ENCODE data around the gene DHDH. TPM values are rescaled to one million over a fixed set of nuclear protein-coding genes. Genes with fewer than 3 reads are reported as not detected.
"Not testable (repeated sequence)": the region's sequence is repeated elsewhere in the genome, so short reads cannot be mapped to it uniquely, and the experiment has no call there.

DHDH gene
- total and polyA plus RNA-seq, 2 of the 13 experiments (the other 11 are each of a cell fraction or from before 2014, with no cell fraction given), result 0.13 to 0.91 TPM

GRCh38 chr19:48926909-48927308 is 6.6 kb upstream of the DHDH start:
- CTCF ChIA-PET (ENCODE audit: low intra/inter-chr PET ratio, low total read pairs), result no interaction called here
- intact Hi-C loops (cut with micrococcal nuclease; ENCODE audit: unreplicated experiment) (no loop called here), in situ Hi-C loops (cut with HindIII; ENCODE audit: extremely low pct_ligation_motif_present, low pct_unique_long_range_greater_than_20kb) (no loop called here)
- no peak overlapping the region for H3K27ac ChIP-seq (ENCODE audit: extremely low read length, insufficient read depth, low read length)
- H3K4me2 ChIP-seq (ENCODE audit: low read depth, low read length), result no peak overlapping the region
- no peak overlapping the region for H3K9ac ChIP-seq (ENCODE audit: insufficient read depth, low read depth, low read length)
- POLR2A ChIA-PET, result no interaction called here
- no peak overlapping the region for H2AFZ ChIP-seq (ENCODE audit: low read length)
- BruUV-seq (replicated peaks), result no TSS peak
- no peaks in the 10 kb centered on the region for H3K79me2 ChIP-seq (ENCODE audit: insufficient read depth, low read length)
- DNase-seq (ENCODE audit: low spot score), result no peak
- ATAC-seq, result no peak
- no peak for FAIRE-seq
- H3K36me3 ChIP-seq (replicated peaks in 1 of 2; ENCODE audit: control insufficient read depth in 1 of 2, insufficient read depth in 2 of 2, low read length in 2 of 2), result no peaks in the 10 kb centered on the region; a peak in 1 of 5 replicates
- no peak overlapping the region for H3K4me3 ChIP-seq (replicated peaks in 1 of 3; ENCODE audit: insufficient read depth in 1 of 3, low read depth in 2 of 3, low read length in 3 of 3)
- 80% methylated on average over 6 of the region's 10 CpGs for WGBS (ENCODE audit: low lambda C conversion rate)
- H4K20me1 ChIP-seq (ENCODE audit: insufficient read depth, low read length), result no peaks in the 10 kb centered on the region
- H3K27me3 ChIP-seq (ENCODE audit: control insufficient read depth in 1 of 2, insufficient read depth in 2 of 2, low read length in 2 of 2), result no peaks in the 10 kb centered on the region
- no peak for TF ChIP-seq IRF2 (CRISPR knock-in tag; IDR thresholded peaks at IDR 0.05)
- no peaks in the 10 kb centered on the region for H3K4me1 ChIP-seq (ENCODE audit: insufficient read depth, low read length)
- no peaks in the 10 kb centered on the region for H3K9me3 ChIP-seq (ENCODE audit: low read length)

- BruUV-seq (replicated peaks); H3K9me3 ChIP-seq (ENCODE audit: low read length); H3K79me2 ChIP-seq (ENCODE audit: insufficient read depth, low read length); H2AFZ ChIP-seq (ENCODE audit: low read length); in situ Hi-C loops (cut with HindIII; ENCODE audit: extremely low pct_ligation_motif_present, low pct_unique_long_range_greater_than_20kb); H3K9ac ChIP-seq (ENCODE audit: insufficient read depth, low read depth, low read length); H3K27me3 ChIP-seq (ENCODE audit: control insufficient read depth in 1 of 2, insufficient read depth in 2 of 2, low read length in 2 of 2); ATAC-seq; H3K4me2 ChIP-seq (ENCODE audit: low read depth, low read length); FAIRE-seq; H3K36me3 ChIP-seq (replicated peaks in 1 of 2; ENCODE audit: control insufficient read depth in 1 of 2, insufficient read depth in 2 of 2, low read length in 2 of 2); H3K27ac ChIP-seq (ENCODE audit: extremely low read length, insufficient read depth, low read length); intact Hi-C loops (cut with micrococcal nuclease; ENCODE audit: unreplicated experiment); CTCF ChIA-PET (ENCODE audit: low intra/inter-chr PET ratio, low total read pairs); DNase-seq (ENCODE audit: low spot score); H3K4me3 ChIP-seq (replicated peaks in 1 of 3; ENCODE audit: insufficient read depth in 1 of 3, low read depth in 2 of 3, low read length in 3 of 3); H3K4me1 ChIP-seq (ENCODE audit: insufficient read depth, low read length); H4K20me1 ChIP-seq (ENCODE audit: insufficient read depth, low read length): not testable (repeated sequence)
- 84% methylated on average over 17 of the region's 17 CpGs for WGBS (ENCODE audit: low lambda C conversion rate)
- POLR2A ChIA-PET, result interaction anchor here (0.7 kb wide), 1 partner anchor 25 kb away, joined by 3 read pairs; no protein-coding TSS in a partner anchor
These were observed 5.8 kb upstream of the DHDH start for GRCh38 chr19:48927692-48928091.
